Endothelial cell of umbilical vein (primary cell): ENCODE data around the gene SPDYE17.
"Not testable (repeated sequence)": the region's sequence is repeated elsewhere in the genome, so short reads cannot be mapped to it uniquely, and the experiment has no call there.

Experiments used
- EZH2 ChIP-seq: IDR thresholded peaks from 2 replicates; pipeline ENCODE4 v1.6.1; 2012; ENCODE audit warnings: borderline replicate concordance, low read depth, mild to moderate bottlenecking, moderate library complexity, low read length, inconsistent platforms; ENCODE audit not compliant: severe bottlenecking
- JUN ChIP-seq: IDR thresholded peaks from 2 replicates; pipeline ENCODE4 v1.6.1; 2011; ENCODE audit warnings: borderline replicate concordance, low read depth; ENCODE audit not compliant: insufficient read length, insufficient read depth
- MYC ChIP-seq: IDR thresholded peaks from one replicate; pipeline ENCODE4 v1.6.1; 2011; ENCODE audit warnings: mild to moderate bottlenecking, low read depth, low read length
- POLR2A ChIP-seq: IDR thresholded peaks from 2 replicates; pipeline ENCODE4 v1.6.1; 2012; ENCODE audit warnings: low read depth, mild to moderate bottlenecking, control low read depth, low read length
- TF ChIP-seq, protein P1 (sequence below), 2 donors: IDR thresholded peaks; 1 replicate in 1 of 2; 2 replicates in 1 of 2; pipeline ENCODE4 v1.5.1; 2011; ENCODE audit warnings: low read length in 2 of 2, mild to moderate bottlenecking in 2 of 2, moderate library complexity in 2 of 2, control low read depth in 1 of 2, inconsistent platforms in 1 of 2, low read depth in 1 of 2; ENCODE audit not compliant: insufficient read depth in 1 of 2; ENCODE audit errors: extremely low read depth in 1 of 2
- TF ChIP-seq, protein P2 (sequence below): IDR thresholded peaks from 2 replicates; pipeline ENCODE4 v1.6.1; 2011; ENCODE audit not compliant: insufficient read depth, insufficient read length

DNA sequence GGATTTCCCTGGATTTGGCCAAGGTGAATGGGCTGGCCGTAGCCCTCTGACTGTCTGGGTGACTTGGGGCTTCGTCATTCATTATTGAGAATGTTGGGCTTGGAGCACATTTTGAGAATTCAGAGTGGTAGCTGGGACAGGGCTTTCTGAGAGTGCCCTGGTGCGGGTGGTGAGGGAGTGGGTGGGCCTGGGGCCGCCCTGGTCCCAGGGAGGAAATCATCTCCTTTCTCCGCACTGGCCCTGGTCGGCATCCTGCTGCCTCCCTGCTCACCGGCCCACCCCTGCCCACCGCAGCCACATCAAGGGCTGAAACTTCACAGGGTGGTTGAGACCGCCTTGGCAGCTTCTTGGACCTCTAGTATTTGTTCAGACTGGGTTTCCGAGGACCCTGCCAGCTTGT lies 49.7 kb downstream of the SPDYE17 start:
- not testable (repeated sequence) for TF ChIP-seq POLR2A, EZH2, MYC, JUN
- TF ChIP-seq, protein P1, sequence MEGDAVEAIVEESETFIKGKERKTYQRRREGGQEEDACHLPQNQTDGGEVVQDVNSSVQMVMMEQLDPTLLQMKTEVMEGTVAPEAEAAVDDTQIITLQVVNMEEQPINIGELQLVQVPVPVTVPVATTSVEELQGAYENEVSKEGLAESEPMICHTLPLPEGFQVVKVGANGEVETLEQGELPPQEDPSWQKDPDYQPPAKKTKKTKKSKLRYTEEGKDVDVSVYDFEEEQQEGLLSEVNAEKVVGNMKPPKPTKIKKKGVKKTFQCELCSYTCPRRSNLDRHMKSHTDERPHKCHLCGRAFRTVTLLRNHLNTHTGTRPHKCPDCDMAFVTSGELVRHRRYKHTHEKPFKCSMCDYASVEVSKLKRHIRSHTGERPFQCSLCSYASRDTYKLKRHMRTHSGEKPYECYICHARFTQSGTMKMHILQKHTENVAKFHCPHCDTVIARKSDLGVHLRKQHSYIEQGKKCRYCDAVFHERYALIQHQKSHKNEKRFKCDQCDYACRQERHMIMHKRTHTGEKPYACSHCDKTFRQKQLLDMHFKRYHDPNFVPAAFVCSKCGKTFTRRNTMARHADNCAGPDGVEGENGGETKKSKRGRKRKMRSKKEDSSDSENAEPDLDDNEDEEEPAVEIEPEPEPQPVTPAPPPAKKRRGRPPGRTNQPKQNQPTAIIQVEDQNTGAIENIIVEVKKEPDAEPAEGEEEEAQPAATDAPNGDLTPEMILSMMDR (IDR thresholded peaks at IDR 0.05; ENCODE audit: extremely low read depth in 1 of 2, insufficient read depth in 1 of 2, low read depth in 1 of 2, low read length in 2 of 2) = not testable (repeated sequence)
- TF ChIP-seq, protein P2, sequence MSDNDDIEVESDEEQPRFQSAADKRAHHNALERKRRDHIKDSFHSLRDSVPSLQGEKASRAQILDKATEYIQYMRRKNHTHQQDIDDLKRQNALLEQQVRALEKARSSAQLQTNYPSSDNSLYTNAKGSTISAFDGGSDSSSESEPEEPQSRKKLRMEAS = not testable (repeated sequence)
